Measurements from ENCODE around the gene DBH. TPM values are rescaled to one million over a fixed set of nuclear protein-coding genes. Genes with fewer than 3 reads are reported as not detected.

The DBH gene
- total RNA-seq, 2 experiments from 2014 or later: not detected

DNA sequence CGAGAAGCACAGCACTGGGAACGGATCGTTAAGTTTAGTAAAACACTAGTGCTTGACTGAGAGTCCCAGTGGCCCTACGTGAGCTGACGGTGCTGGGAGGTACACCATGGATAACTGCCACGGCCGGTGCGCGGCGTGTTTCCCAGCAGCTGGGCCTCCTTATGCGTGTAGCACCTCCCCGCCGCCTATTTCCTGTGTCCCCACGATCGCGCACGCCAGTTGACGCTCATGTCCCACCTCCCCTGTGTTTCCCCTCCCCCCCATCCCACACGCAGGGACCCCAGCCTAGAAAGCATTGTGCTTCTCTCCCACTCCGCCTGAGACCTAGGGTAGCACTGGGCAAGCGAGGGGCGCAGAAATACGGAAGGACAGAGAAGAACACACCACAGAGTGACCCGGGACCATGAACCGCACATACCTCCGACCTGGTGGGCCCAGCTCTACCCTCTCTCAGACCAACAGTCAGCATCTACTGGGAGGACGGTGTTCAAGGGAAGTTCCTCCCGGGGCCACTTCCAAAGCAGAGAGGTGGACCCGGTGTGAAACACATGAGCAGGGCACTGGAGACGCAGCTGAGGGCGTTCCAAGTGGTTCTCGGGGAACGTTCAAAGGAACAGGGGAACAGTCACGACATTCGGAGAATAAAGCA lies 45.6 kb downstream of the DBH start:
- intact Hi-C loops (cut with micrococcal nuclease; ENCODE audit: unreplicated experiment): no loop called here
- Histone ChIP-seq H3K4me2 (ENCODE audit: low read length) (no peak overlapping the region), H3K4me1 (ENCODE audit: insufficient read depth, low read length, poor library complexity, severe bottlenecking) (peaks cover 20% of the 10 kb centered on the region), H3K9me2 (ENCODE audit: insufficient read depth, low read length) (no peaks in the 10 kb centered on the region), H2AFZ (ENCODE audit: low read length) (no peak overlapping the region), H3K79me2 (ENCODE audit: insufficient read depth, low read depth, low read length) (no peaks in the 10 kb centered on the region), H3K9me3 (ENCODE audit: low read length) (no peaks in the 10 kb centered on the region), H3K27ac (ENCODE audit: low read depth, low read length, poor library complexity, severe bottlenecking) (no peak overlapping the region), H4K20me1 (ENCODE audit: insufficient read depth, low read length) (no peaks in the 10 kb centered on the region), H3K4me3 (ENCODE audit: low read depth, low read length, poor library complexity, severe bottlenecking) (no peak overlapping the region), H3K36me3 (ENCODE audit: insufficient read depth, low read length) (peaks cover 48% of the 10 kb centered on the region)
- TF ChIP-seq, protein P1, sequence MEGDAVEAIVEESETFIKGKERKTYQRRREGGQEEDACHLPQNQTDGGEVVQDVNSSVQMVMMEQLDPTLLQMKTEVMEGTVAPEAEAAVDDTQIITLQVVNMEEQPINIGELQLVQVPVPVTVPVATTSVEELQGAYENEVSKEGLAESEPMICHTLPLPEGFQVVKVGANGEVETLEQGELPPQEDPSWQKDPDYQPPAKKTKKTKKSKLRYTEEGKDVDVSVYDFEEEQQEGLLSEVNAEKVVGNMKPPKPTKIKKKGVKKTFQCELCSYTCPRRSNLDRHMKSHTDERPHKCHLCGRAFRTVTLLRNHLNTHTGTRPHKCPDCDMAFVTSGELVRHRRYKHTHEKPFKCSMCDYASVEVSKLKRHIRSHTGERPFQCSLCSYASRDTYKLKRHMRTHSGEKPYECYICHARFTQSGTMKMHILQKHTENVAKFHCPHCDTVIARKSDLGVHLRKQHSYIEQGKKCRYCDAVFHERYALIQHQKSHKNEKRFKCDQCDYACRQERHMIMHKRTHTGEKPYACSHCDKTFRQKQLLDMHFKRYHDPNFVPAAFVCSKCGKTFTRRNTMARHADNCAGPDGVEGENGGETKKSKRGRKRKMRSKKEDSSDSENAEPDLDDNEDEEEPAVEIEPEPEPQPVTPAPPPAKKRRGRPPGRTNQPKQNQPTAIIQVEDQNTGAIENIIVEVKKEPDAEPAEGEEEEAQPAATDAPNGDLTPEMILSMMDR (conservative IDR thresholded peaks at IDR 0.05; ENCODE audit: low read length): no peak
- TF ChIP-seq EZH2phosphoT487 (IDR thresholded peaks at IDR 0.05; ENCODE audit: borderline replicate concordance, low read depth, low read length): no peak
- ChIA-PET POLR2A (no interaction called here), CTCF (ENCODE audit: unreplicated experiment) (no interaction called here)
- no peak for DNase-seq (ENCODE audit: low spot score)
- no TSS peak for BruUV-seq (replicated peaks)

DNA sequence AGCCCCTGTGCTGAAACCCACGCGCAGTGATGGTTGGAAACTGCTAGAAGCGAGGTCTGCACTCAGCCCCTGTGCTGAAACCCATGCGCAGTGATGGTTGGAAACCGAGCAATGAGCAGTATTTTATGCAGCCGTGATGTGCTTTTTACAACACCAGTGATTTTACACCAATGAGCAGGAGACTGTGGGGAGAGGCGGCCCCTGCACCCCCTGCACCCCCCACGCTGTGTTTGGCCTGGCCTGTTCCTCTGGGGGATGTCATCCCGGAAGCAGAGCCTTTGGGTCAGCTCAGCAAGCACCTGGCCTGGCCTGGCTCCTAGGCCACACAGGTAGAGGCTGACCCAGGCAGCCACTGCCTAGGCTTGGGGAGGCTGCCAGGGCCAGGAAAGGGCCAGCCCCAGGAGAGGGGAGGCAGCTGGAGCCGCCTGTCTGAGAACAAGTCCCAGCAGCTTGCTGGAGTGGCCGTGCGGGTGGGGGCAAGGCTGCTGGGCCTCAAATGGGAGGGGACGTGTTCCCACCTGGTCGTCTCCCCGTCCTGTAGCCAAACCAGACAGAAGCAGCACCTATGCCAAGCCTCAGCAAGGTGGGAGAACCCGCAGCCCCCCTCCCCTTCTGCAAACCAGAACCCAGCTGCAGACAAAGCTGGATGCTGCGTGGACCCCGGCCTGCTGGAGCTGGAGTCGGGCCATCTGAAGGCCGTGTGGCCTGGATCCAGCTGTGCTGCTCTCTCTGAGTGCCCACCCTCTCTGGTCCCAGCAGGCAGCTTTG lies 46.8 kb downstream of the DBH start:
- Histone ChIP-seq H3K27ac (ENCODE audit: low read depth, low read length, poor library complexity, severe bottlenecking) (peak overlapping the region; percentile 20), H3K4me1 (ENCODE audit: insufficient read depth, low read length, poor library complexity, severe bottlenecking) (peaks cover 20% of the 10 kb centered on the region), H4K20me1 (ENCODE audit: insufficient read depth, low read length) (no peaks in the 10 kb centered on the region), H3K9me2 (ENCODE audit: insufficient read depth, low read length) (no peaks in the 10 kb centered on the region), H3K9me3 (ENCODE audit: low read length) (no peaks in the 10 kb centered on the region), H3K36me3 (ENCODE audit: insufficient read depth, low read length) (peaks cover 47% of the 10 kb centered on the region), H3K4me3 (ENCODE audit: low read depth, low read length, poor library complexity, severe bottlenecking) (no peak overlapping the region), H2AFZ (ENCODE audit: low read length) (no peak overlapping the region), H3K79me2 (ENCODE audit: insufficient read depth, low read depth, low read length) (no peaks in the 10 kb centered on the region), H3K4me2 (ENCODE audit: low read length) (peak overlapping the region; percentile 46)
- no peak for DNase-seq (ENCODE audit: low spot score)
- ChIA-PET CTCF (ENCODE audit: unreplicated experiment) (no interaction called here), POLR2A (no interaction called here)
- no TSS peak for BruUV-seq (replicated peaks)
- intact Hi-C loops (cut with micrococcal nuclease; ENCODE audit: unreplicated experiment): no loop called here
- TF ChIP-seq, protein P1 (conservative IDR thresholded peaks at IDR 0.05; ENCODE audit: low read length): no peak
- no peak for TF ChIP-seq EZH2phosphoT487 (IDR thresholded peaks at IDR 0.05; ENCODE audit: borderline replicate concordance, low read depth, low read length)

DNA sequence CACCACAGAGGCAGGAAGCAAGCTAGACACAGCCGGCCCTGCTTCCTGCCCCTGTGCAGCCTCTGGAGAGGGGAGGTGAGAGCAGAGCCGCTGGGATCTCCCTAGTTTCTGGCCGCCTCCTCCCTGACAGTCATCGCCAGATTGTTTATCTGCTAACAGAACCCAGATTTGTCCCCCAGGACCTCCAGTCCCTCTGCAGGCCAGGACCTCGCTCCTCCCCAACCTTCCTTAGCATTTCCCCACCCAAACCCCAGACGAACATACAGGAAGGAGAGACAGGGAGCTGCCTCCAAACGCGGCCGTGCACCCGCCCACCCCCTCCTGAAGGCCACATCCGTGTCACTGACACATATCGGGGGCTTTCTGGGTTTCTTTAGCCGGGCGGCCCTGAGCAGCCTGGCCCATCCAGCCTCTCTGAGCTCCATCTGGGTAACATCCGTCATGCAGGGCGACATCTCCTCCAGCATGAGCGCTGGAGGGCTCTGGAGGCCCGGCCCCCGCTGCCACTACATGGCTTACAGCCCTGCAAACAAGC lies 47.5 kb downstream of the DBH start:
- Histone ChIP-seq H3K4me2 (ENCODE audit: low read length) (peak overlapping the region; percentile 46), H3K27ac (ENCODE audit: low read depth, low read length, poor library complexity, severe bottlenecking) (peak overlapping the region; percentile 36), H3K4me1 (ENCODE audit: insufficient read depth, low read length, poor library complexity, severe bottlenecking) (peaks cover 20% of the 10 kb centered on the region), H3K9me2 (ENCODE audit: insufficient read depth, low read length) (no peaks in the 10 kb centered on the region), H3K36me3 (ENCODE audit: insufficient read depth, low read length) (peaks cover 45% of the 10 kb centered on the region), H2AFZ (ENCODE audit: low read length) (no peak overlapping the region), H3K4me3 (ENCODE audit: low read depth, low read length, poor library complexity, severe bottlenecking) (no peak overlapping the region), H3K79me2 (ENCODE audit: insufficient read depth, low read depth, low read length) (no peaks in the 10 kb centered on the region), H3K9me3 (ENCODE audit: low read length) (no peaks in the 10 kb centered on the region), H4K20me1 (ENCODE audit: insufficient read depth, low read length) (no peaks in the 10 kb centered on the region)
- intact Hi-C loops (cut with micrococcal nuclease; ENCODE audit: unreplicated experiment): no loop called here
- ChIA-PET POLR2A (no interaction called here), CTCF (ENCODE audit: unreplicated experiment) (no interaction called here)
- DNase-seq (ENCODE audit: low spot score): peak; percentile 19
- no peak for TF ChIP-seq EZH2phosphoT487 (IDR thresholded peaks at IDR 0.05; ENCODE audit: borderline replicate concordance, low read depth, low read length)
- TF ChIP-seq, protein P1 (conservative IDR thresholded peaks at IDR 0.05; ENCODE audit: low read length): no peak
- no TSS peak for BruUV-seq (replicated peaks)
